OCI-LY7 (cell line): ENCODE measurements around the gene ASH1L.

ENCODE experiments used
- CTCF ChIP-seq: fragments of 200-600 bp; sonication (generic); conservative IDR thresholded peaks from 2 replicates; pipeline ENCODE4 v1.5.1; 2014; ENCODE audit warnings: mild to moderate bottlenecking, antibody characterized with exemption, low read length, moderate library complexity, mixed read lengths
- EZH2phosphoT487 ChIP-seq: fragments of 200-600 bp; sonication (generic); IDR thresholded peaks from 2 replicates; pipeline ENCODE4 v1.6.1; 2018; ENCODE audit warnings: low read depth, borderline replicate concordance, mild to moderate bottlenecking, mixed run types, antibody characterized with exemption, low read length, moderate library complexity, mixed read lengths

- TF ChIP-seq CTCF, result no peak
- TF ChIP-seq EZH2phosphoT487, result no peak
These were observed 237.1 kb downstream of the ASH1L start for GRCh38 chr1:155325603-155325893.
